Activated naive CD8-positive, alpha-beta T cell treated with anti-CD3 and anti-CD28 coated beads, Interleukin-2, amount 50 U/mL, for 24 hours (primary cell): Measurements from ENCODE around the gene MYO5C.

Source experiments
- ATAC-seq: fragments of 150-1000 bp; cut with Tn5 transposase; one replicate; pipeline ENCODE4 v1.10.0; 2021
- DNase-seq: peaks from one replicate; pipeline ENCODE4 v3.0.0; 2021
- H3K27ac Mint-ChIP-seq: one replicate; pipeline ENCODE4 v1.8.0; 2021; ENCODE audit warnings: mild to moderate bottlenecking, mixed read lengths
- H3K27me3 Mint-ChIP-seq: one replicate; pipeline ENCODE4 v1.8.0; 2021; ENCODE audit warnings: mixed read lengths
- H3K36me3 Mint-ChIP-seq: one replicate; pipeline ENCODE4 v1.8.0; 2021; ENCODE audit warnings: low read depth, mixed read lengths
- H3K4me1 Mint-ChIP-seq: one replicate; pipeline ENCODE4 v1.8.0; 2021; ENCODE audit warnings: mixed read lengths
- H3K4me3 Mint-ChIP-seq: one replicate; pipeline ENCODE4 v1.8.0; 2021; ENCODE audit warnings: mild to moderate bottlenecking, moderate library complexity, mixed read lengths
- H3K9me3 Mint-ChIP-seq: one replicate; pipeline ENCODE4 v1.8.0; 2021; ENCODE audit warnings: mixed read lengths

MYO5C gene

GRCh38 chr15:52158084-52158765, 137.4 kb downstream of the MYO5C start:
- no peak overlapping the region for H3K27ac Mint-ChIP-seq
- peaks cover 6% of the 10 kb centered on the region for H3K36me3 Mint-ChIP-seq
- DNase-seq (no peak), ATAC-seq (no peak)
- no peaks in the 10 kb centered on the region for H3K9me3 Mint-ChIP-seq
- no peaks in the 10 kb centered on the region for H3K27me3 Mint-ChIP-seq
- no peaks in the 10 kb centered on the region for H3K4me1 Mint-ChIP-seq
- H3K4me3 Mint-ChIP-seq = no peak overlapping the region

DNA sequence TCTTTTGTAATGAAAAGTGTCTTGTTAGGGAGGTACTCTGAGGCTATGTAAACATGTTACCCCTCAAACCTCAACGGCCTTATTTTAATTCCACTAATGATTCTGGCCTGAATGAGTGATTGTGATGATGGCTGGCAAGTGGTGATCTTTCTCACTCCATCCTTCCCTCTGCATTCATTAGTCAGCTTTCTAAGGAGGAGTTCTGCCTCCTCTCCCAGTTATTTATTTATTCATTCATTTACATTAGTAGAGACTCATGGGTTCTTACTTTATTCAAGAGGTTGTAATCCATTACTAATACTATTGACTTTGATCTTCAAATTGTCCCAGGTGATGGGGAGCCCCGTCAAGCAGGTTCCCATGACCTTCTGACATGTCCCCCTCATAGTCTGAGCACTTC, 139.7 kb downstream of the MYO5C start:
- ATAC-seq = no peak
- Mint-ChIP-seq H3K36me3 (peaks cover 8% of the 10 kb centered on the region), H3K27me3 (no peaks in the 10 kb centered on the region), H3K4me3 (no peak overlapping the region), H3K27ac (no peak overlapping the region), H3K4me1 (no peaks in the 10 kb centered on the region), H3K9me3 (no peaks in the 10 kb centered on the region)
- DNase-seq = no peak

DNA sequence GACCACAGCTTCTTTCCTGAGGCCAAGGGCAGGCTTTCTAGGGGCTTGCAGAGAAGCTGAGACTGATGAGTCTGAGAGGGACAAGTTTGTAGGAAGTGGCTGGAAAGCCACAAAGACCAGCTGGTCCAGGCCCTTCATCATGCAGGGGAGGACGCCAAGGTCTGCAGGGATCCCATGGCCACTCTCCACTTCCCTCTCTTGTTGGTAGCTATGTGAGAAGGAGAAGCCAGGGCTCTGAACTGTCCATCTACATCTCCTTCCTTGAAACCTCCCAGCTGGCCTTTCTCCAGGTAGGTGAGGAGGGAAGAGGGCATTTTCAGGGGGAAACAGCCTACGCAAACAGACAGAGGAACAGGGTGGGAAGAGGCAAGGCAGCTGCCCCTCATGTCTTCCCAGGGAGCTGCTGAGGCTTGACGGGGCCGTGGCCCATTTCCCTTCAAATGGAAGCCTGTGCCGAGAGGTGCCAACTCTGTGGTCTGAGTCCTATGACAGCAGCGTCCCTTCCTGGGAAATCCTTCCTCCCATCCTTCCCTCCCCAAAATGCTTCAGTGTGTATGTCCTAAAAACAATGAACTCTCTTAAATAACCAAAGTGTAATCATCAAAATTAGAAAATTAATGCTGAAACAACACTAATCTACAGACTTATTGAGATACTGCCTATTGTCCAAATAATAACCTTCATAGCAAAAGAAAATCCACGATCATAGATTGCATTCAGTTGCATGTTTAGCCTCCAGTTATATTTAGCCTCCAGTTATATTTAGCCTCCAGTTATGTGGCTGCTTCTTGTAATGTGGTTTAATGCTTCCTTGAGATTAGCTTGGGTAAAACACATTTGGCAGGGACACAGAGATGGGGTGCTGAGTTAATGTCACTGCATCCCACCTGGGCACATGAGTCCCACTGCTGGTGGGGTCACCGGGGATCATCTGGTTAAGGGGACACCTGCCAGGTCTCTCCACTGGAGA, 140.4 kb downstream of the MYO5C start:
- Mint-ChIP-seq H3K36me3 (peaks cover 8% of the 10 kb centered on the region), H3K4me1 (no peaks in the 10 kb centered on the region), H3K9me3 (no peaks in the 10 kb centered on the region), H3K27ac (no peak overlapping the region), H3K27me3 (no peaks in the 10 kb centered on the region), H3K4me3 (no peak overlapping the region)
- ATAC-seq (no peak), DNase-seq (no peak)

DNA sequence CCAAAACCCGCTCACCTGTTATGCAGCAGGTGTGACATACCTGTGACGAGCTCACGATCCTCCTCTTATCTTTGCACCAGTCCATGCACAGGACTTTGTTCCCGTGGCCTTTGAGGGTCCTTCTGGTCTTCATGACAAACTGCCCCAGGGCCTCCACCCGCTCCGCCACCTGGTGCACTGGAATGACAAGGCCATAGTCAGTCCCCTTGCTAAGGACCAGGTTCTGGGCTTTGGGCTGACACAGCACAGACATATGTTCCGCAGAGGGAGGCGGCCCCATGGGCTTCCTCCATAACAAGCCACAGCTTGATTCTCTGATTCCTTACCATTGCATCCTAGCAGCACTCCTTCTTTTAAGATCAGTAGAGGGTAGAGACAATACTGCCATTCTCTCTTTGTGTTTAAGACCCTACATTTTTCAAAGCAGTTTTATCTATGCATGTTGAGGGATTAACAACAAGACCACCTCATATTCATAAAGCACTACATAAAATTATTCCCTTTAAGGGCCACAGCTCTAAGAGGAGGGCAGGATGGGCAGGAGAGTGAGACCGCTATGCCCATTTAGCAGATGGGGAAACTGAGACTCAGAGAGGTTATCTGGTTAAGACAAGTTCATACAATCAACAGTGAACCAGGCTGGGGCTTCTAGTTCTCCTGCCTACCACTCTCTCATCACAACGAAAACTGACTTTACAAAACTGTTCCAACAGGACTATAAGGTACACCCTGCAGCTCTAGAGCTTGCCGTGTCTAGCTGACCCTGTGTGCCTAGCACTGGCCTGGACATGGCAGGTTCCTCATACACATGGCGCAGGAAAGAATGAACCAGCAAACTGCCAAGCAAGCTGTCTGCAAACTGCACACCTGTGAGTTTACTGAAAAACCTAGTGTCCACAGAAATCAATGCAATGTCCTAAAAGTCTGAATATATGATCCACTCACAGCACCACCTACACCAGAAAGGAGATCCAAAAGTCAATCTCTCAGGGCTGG, 141.4 kb downstream of the MYO5C start:
- no peak for ATAC-seq
- DNase-seq = no peak
- H3K27ac Mint-ChIP-seq = no peak overlapping the region
- H3K4me3 Mint-ChIP-seq = no peak overlapping the region
- peaks cover 6% of the 10 kb centered on the region for H3K36me3 Mint-ChIP-seq
- H3K9me3 Mint-ChIP-seq = no peaks in the 10 kb centered on the region
- H3K27me3 Mint-ChIP-seq = no peaks in the 10 kb centered on the region
- no peaks in the 10 kb centered on the region for H3K4me1 Mint-ChIP-seq

DNA sequence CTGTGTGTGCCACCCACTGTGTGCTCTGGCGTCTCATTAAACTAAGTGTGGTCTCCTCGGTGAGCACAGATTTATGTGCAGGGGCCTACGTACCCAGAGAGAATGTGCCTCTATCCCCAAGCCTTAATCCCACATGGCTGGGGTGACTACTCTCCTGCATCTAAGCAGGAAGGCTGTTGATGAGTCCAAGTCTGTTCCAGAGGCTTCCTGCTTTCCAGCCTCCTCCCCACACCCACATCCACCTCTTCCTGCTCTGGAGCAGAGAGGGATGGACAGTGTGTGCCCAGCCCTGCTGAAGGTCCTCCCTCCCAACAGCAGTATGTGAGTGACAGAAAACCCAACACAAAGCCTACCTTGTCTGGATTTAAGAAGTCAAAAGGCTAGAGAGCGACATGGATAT, 144.3 kb downstream of the MYO5C start:
- H3K27me3 Mint-ChIP-seq = no peaks in the 10 kb centered on the region
- no peak overlapping the region for H3K4me3 Mint-ChIP-seq
- ATAC-seq = no peak
- peaks cover 14% of the 10 kb centered on the region for H3K36me3 Mint-ChIP-seq
- no peak overlapping the region for H3K27ac Mint-ChIP-seq
- no peak for DNase-seq
- no peaks in the 10 kb centered on the region for H3K9me3 Mint-ChIP-seq
- no peaks in the 10 kb centered on the region for H3K4me1 Mint-ChIP-seq

- no peak for DNase-seq
- H3K4me3 Mint-ChIP-seq = no peak overlapping the region
- no peak overlapping the region for H3K27ac Mint-ChIP-seq
- no peak for ATAC-seq
- H3K36me3 Mint-ChIP-seq = peaks cover 14% of the 10 kb centered on the region
- H3K9me3 Mint-ChIP-seq = no peaks in the 10 kb centered on the region
- H3K27me3 Mint-ChIP-seq = no peaks in the 10 kb centered on the region
- H3K4me1 Mint-ChIP-seq = no peaks in the 10 kb centered on the region
Measured at GRCh38 chr15:52150871-52151270, 144.7 kb downstream of the MYO5C start.

DNA sequence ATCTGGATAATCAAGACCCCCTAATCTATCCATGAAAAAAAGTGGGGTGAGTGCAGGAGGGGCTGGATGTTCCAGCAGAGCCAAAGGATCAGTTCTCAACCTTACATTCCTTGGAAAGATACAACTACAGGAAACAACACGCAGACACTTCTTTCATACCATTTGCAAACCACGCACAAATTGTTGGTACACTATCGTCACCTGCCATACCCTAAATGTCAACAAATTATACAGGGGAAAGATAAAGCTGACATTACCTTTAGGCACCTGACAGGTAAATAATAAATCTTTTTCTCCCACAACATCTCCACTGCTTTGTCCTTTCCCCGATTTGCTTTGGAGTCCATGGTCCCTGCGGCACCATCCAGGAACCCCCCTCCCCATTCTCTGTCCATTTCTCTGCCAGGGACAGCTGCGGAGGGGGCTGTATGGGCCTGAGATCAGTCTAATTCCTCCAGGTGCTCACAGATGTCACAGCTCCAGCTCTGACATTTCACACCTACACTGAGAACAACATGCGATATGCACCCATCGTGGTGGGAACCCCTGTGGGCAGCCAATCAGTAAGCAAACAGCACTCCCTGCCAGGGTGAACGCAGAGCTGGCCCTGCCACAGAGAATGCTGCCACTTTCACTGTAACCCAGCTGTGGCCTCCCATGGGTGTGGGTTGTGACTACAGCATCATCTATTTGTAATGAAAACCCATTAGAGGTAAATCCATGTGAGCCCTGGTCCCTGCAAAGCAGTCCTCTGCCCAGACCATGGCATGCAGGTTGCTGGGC, 145.4 kb downstream of the MYO5C start:
- Mint-ChIP-seq H3K27ac (no peak overlapping the region), H3K9me3 (no peaks in the 10 kb centered on the region), H3K4me3 (no peak overlapping the region), H3K27me3 (no peaks in the 10 kb centered on the region), H3K36me3 (peaks cover 14% of the 10 kb centered on the region), H3K4me1 (no peaks in the 10 kb centered on the region)
- no peak for ATAC-seq
- DNase-seq = no peak

DNA sequence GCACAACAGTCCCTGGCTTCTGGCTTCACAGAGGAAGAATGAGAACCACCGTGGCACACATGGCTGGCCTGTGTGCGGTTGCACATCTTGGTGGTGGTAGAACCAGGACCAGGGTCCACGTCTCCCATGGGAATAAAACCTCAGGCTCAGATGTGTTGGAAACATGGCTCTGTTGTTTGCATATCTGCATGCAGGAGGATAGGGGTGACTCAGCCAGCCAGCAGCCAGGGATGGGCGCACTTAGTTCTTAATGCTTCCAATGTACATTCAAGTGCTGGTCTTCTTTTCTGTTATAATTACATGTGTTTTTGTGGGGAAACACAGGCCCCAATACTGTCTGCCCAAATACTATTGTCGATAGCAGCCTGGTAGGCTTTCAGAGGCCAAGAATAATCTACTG, 147.2 kb downstream of the MYO5C start:
- no peak for DNase-seq
- no peak overlapping the region for H3K4me3 Mint-ChIP-seq
- H3K27me3 Mint-ChIP-seq = no peaks in the 10 kb centered on the region
- H3K36me3 Mint-ChIP-seq = peaks cover 18% of the 10 kb centered on the region
- H3K27ac Mint-ChIP-seq = no peak overlapping the region
- H3K4me1 Mint-ChIP-seq = no peaks in the 10 kb centered on the region
- no peak for ATAC-seq
- H3K9me3 Mint-ChIP-seq = no peaks in the 10 kb centered on the region

DNA sequence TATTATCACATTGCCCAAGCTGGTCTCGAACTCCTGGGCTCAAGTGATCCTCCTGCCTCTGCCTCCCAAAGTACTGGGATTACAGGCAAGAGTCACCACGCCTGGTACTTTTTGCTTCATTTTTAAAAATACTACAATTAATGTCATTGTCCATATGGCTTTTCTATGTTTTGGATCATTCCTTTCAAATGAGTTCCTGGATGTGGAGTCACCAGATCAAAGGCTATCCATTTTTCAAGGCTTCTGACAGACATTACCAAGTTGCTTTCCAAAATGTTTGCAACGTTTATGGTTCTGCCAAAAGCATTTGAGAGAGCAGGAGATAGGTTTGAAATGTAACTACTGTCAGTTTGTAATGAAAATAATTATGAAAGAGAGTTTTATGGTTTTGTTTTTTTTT, 148.8 kb downstream of the MYO5C start:
- Mint-ChIP-seq H3K36me3 (peaks cover 15% of the 10 kb centered on the region), H3K27me3 (no peaks in the 10 kb centered on the region), H3K4me1 (no peaks in the 10 kb centered on the region), H3K4me3 (no peak overlapping the region), H3K27ac (no peak overlapping the region), H3K9me3 (no peaks in the 10 kb centered on the region)
- no peak for DNase-seq
- ATAC-seq = no peak

DNA sequence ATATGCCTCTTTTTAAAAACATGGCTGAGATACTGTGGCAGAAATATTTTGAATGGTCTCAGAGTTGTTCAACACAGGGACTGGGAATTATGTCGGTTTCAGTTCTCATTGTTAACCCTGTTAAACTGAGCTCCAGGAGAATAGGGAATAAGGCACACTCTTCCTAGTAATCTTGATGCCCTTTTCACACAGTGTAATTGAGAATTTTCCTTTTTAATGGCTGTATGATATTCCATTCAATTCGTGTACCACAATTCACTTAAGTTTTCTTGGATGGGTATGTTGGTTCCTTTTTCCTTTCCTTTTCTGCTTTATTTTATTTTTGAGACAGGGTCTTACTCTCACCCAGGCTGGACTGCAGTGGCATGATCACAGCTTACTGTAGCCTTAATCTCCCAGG, 149.3 kb downstream of the MYO5C start:
- DNase-seq (no peak), ATAC-seq (no peak)
- H3K4me3 Mint-ChIP-seq = no peak overlapping the region
- peaks cover 15% of the 10 kb centered on the region for H3K36me3 Mint-ChIP-seq
- no peaks in the 10 kb centered on the region for H3K4me1 Mint-ChIP-seq
- no peaks in the 10 kb centered on the region for H3K27me3 Mint-ChIP-seq
- no peaks in the 10 kb centered on the region for H3K9me3 Mint-ChIP-seq
- no peak overlapping the region for H3K27ac Mint-ChIP-seq

GRCh38 chr15:52144656-52145178, 150.9 kb downstream of the MYO5C start:
- peaks cover 15% of the 10 kb centered on the region for H3K36me3 Mint-ChIP-seq
- H3K4me1 Mint-ChIP-seq = no peaks in the 10 kb centered on the region
- no peak overlapping the region for H3K4me3 Mint-ChIP-seq
- H3K27me3 Mint-ChIP-seq = no peaks in the 10 kb centered on the region
- DNase-seq (no peak), ATAC-seq (no peak)
- no peak overlapping the region for H3K27ac Mint-ChIP-seq
- H3K9me3 Mint-ChIP-seq = no peaks in the 10 kb centered on the region

- no peaks in the 10 kb centered on the region for H3K9me3 Mint-ChIP-seq
- no peak for ATAC-seq
- DNase-seq = no peak
- H3K36me3 Mint-ChIP-seq = peaks cover 15% of the 10 kb centered on the region
- H3K27ac Mint-ChIP-seq = no peak overlapping the region
- H3K4me1 Mint-ChIP-seq = no peaks in the 10 kb centered on the region
- H3K4me3 Mint-ChIP-seq = no peak overlapping the region
- no peaks in the 10 kb centered on the region for H3K27me3 Mint-ChIP-seq
Measured at GRCh38 chr15:52143873-52144272, 151.7 kb downstream of the MYO5C start.
